ENCODE data around the gene CD80. TPM values are rescaled to one million over a fixed set of nuclear protein-coding genes. Genes with fewer than 3 reads are reported as not detected.

Gene CD80
- polyA plus RNA-seq, 1 donor (not counting 4 experiments of a cell fraction or from before 2014, with no cell fraction given) = not detected

DNA sequence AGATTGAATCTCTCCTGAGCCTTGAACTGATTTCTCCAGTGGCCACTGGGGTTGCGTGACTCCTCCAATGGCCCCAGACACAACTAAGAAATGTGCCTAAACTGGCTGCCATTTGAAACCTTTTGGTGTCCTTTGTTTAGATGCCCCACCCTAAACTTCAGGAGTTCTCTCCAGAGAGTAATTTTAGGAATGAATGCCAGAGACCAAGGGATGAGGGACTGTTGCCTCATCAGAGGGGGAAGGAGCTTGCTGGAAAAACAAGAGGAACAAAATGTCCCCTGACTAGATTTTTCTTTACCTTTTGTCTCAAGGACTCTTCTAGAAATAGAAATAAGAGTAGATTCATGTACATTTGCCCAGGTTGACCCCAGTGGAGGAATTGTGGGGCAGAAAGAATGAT is 11.8 kb upstream of the CD80 start:
- FAIRE-seq (no peak), DNase-seq (ENCODE audit: low read depth, low spot score) (no peak)
- H3K36me3 ChIP-seq (ENCODE audit: control insufficient read depth in 2 of 2, extremely low read depth in 1 of 2, insufficient read depth in 2 of 2, low read length in 2 of 2) = no peaks in the 10 kb centered on the region
- dilution Hi-C loops (cut with MboI; ENCODE audit: extremely low pct_ligation_motif_present, low sequenced_read_pairs) = no loop called here
- H3K27ac ChIP-seq (ENCODE audit: control insufficient read depth, insufficient read depth, low read length) = no peak overlapping the region
- H3K27me3 ChIP-seq (ENCODE audit: control insufficient read depth, extremely low read depth, insufficient read depth, low read length) = no peaks in the 10 kb centered on the region
- TF ChIP-seq CTCF (optimal IDR thresholded peaks at IDR 0.05 in 1 of 3, IDR thresholded peaks at IDR 0.05 in 1 of 3, conservative IDR thresholded peaks at IDR 0.05 in 1 of 3; ENCODE audit: extremely low read depth in 1 of 3, insufficient read depth in 2 of 3, low read length in 3 of 3) (no peak), EZH2 (IDR thresholded peaks at IDR 0.05; ENCODE audit: low read length) (no peak)
- H2AFZ ChIP-seq (ENCODE audit: control insufficient read depth, low read length) = no peak overlapping the region
- H3K4me2 ChIP-seq (ENCODE audit: control insufficient read depth, extremely low read depth, insufficient read depth, low read depth, low read length) = no peak overlapping the region
- H4K20me1 ChIP-seq (ENCODE audit: control insufficient read depth, extremely low read depth, insufficient read depth, low read length) = no peaks in the 10 kb centered on the region
- no peaks in the 10 kb centered on the region for H3K4me1 ChIP-seq (ENCODE audit: control insufficient read depth, extremely low read depth, insufficient read depth, low read length)
- H3K9ac ChIP-seq (ENCODE audit: control insufficient read depth, extremely low read depth, insufficient read depth, low read length) = no peak overlapping the region
- no peak overlapping the region for H3K4me3 ChIP-seq (ENCODE audit: control insufficient read depth in 2 of 3, extremely low read depth in 1 of 3, insufficient read depth in 2 of 3, low read depth in 1 of 3, low read length in 3 of 3)
- H3K79me2 ChIP-seq (ENCODE audit: control insufficient read depth, insufficient read depth, low read length) = no peaks in the 10 kb centered on the region
- H3K9me3 ChIP-seq (ENCODE audit: control insufficient read depth, low read depth, low read length) = no peaks in the 10 kb centered on the region
- H3K9me1 ChIP-seq (ENCODE audit: control insufficient read depth, extremely low read depth, insufficient read depth, low read length) = no peaks in the 10 kb centered on the region

GRCh38 chr3:119570229-119570628 is 10.8 kb upstream of the CD80 start:
- H3K4me2 ChIP-seq (ENCODE audit: control insufficient read depth, extremely low read depth, insufficient read depth, low read depth, low read length) = no peak overlapping the region
- no peaks in the 10 kb centered on the region for H3K79me2 ChIP-seq (ENCODE audit: control insufficient read depth, insufficient read depth, low read length)
- DNase-seq (ENCODE audit: low read depth, low spot score) (no peak), FAIRE-seq (no peak)
- H3K27ac ChIP-seq (ENCODE audit: control insufficient read depth, insufficient read depth, low read length) = no peak overlapping the region
- no peaks in the 10 kb centered on the region for H3K27me3 ChIP-seq (ENCODE audit: control insufficient read depth, extremely low read depth, insufficient read depth, low read length)
- no peaks in the 10 kb centered on the region for H3K9me1 ChIP-seq (ENCODE audit: control insufficient read depth, extremely low read depth, insufficient read depth, low read length)
- no peaks in the 10 kb centered on the region for H3K9me3 ChIP-seq (ENCODE audit: control insufficient read depth, low read depth, low read length)
- H3K9ac ChIP-seq (ENCODE audit: control insufficient read depth, extremely low read depth, insufficient read depth, low read length) = no peak overlapping the region
- no peak for TF ChIP-seq EZH2 (IDR thresholded peaks at IDR 0.05; ENCODE audit: low read length)
- no peak for TF ChIP-seq CTCF (optimal IDR thresholded peaks at IDR 0.05 in 1 of 3, IDR thresholded peaks at IDR 0.05 in 1 of 3, conservative IDR thresholded peaks at IDR 0.05 in 1 of 3; ENCODE audit: extremely low read depth in 1 of 3, insufficient read depth in 2 of 3, low read length in 3 of 3)
- H3K36me3 ChIP-seq (ENCODE audit: control insufficient read depth in 2 of 2, extremely low read depth in 1 of 2, insufficient read depth in 2 of 2, low read length in 2 of 2) = no peaks in the 10 kb centered on the region
- H4K20me1 ChIP-seq (ENCODE audit: control insufficient read depth, extremely low read depth, insufficient read depth, low read length) = no peaks in the 10 kb centered on the region
- H3K4me1 ChIP-seq (ENCODE audit: control insufficient read depth, extremely low read depth, insufficient read depth, low read length) = no peaks in the 10 kb centered on the region
- no peak overlapping the region for H2AFZ ChIP-seq (ENCODE audit: control insufficient read depth, low read length)
- dilution Hi-C loops (cut with MboI; ENCODE audit: extremely low pct_ligation_motif_present, low sequenced_read_pairs) = no loop called here
- H3K4me3 ChIP-seq (ENCODE audit: control insufficient read depth in 2 of 3, extremely low read depth in 1 of 3, insufficient read depth in 2 of 3, low read depth in 1 of 3, low read length in 3 of 3) = no peak overlapping the region
